ENCODE data around the gene TMEM272. TPM values are rescaled to one million over a fixed set of nuclear protein-coding genes. Genes with fewer than 3 reads are reported as not detected.

The TMEM272 gene
- total and polyA plus RNA-seq, 2 donors (not counting 3 experiments of a cell fraction or from before 2014, with no cell fraction given): not detected

DNA sequence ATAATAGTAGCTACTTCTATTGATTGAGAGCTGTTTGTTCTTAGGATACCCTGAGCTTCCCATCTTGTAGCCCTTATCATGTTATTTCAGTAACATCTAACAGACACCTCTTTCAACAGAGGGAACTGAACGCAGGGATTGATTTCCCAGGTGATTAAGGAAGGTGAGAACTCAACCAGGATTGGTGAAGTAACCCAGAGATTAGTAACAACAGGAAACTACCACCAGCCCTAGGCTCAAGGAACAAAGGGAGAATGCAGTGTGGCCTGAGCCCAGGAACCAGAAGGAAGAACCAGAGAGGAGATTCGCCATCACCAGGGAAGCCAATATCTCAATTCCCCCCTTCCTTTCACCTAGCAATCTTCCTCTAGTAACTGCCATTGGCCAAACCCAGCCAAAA lies 49.6 kb downstream of the TMEM272 start:
- Histone ChIP-seq H3K79me2 (ENCODE audit: control insufficient read depth, insufficient read depth, low read length) (no peaks in the 10 kb centered on the region), H4K20me1 (replicated peaks; ENCODE audit: control insufficient read depth, extremely low read depth, insufficient read depth, low read length) (no peaks in the 10 kb centered on the region), H2AFZ (ENCODE audit: low read depth, low read length) (no peak overlapping the region), H3K9ac (replicated peaks; ENCODE audit: extremely low read depth, insufficient read depth, low read length) (no peak overlapping the region), H3K4me3 (replicated peaks in 1 of 3; ENCODE audit: insufficient read depth in 1 of 3, low read depth in 1 of 3, low read length in 3 of 3) (no peak overlapping the region), H3K4me1 (ENCODE audit: control insufficient read depth, extremely low read depth, insufficient read depth, low read length) (peaks cover 8% of the 10 kb centered on the region), H3K27me3 (ENCODE audit: control insufficient read depth in 2 of 2, insufficient read depth in 2 of 2, low read length in 2 of 2) (no peaks in the 10 kb centered on the region), H3K36me3 (ENCODE audit: control insufficient read depth in 2 of 2, extremely low read depth in 1 of 2, insufficient read depth in 2 of 2, low read length in 2 of 2) (no peaks in the 10 kb centered on the region), H3K4me2 (ENCODE audit: insufficient read depth, low read length) (no peak overlapping the region), H3K9me3 (replicated peaks; ENCODE audit: control insufficient read depth, insufficient read depth, low read length) (no peaks in the 10 kb centered on the region), H3K9me1 (replicated peaks; ENCODE audit: control insufficient read depth, extremely low read depth, insufficient read depth, low read length) (no peaks in the 10 kb centered on the region), H3K27ac (ENCODE audit: insufficient read depth, low read depth, low read length) (no peak overlapping the region)
- BruUV-seq (replicated peaks): no TSS peak
- ChIA-PET POLR2A (interaction anchor here (1.2 kb wide), 1 partner anchor 342 kb away, joined by 4 read pairs; the partner anchor contains the start of gene INTS6), CTCF (interaction anchor here (1.0 to 4.4 kb wide), 5 partner anchors 210 to 670 kb away, joined by 3 to 61 read pairs (median 5); no protein-coding TSS in a partner anchor)
- no peak for TF ChIP-seq JUN (IDR thresholded peaks at IDR 0.05; ENCODE audit: borderline replicate concordance, insufficient read depth, insufficient read length, low read depth)
- DNase-seq (ENCODE audit: low read depth, low spot score) (no peak), FAIRE-seq (no peak)
- intact Hi-C loops (cut with micrococcal nuclease) (loop anchor here (10.0 kb wide), 1 partner anchor 571 kb away; the partner anchor contains the start of gene FAM124A), dilution Hi-C loops (cut with MboI; ENCODE audit: extremely low pct_ligation_motif_present, low sequenced_read_pairs) (no loop called here)

DNA sequence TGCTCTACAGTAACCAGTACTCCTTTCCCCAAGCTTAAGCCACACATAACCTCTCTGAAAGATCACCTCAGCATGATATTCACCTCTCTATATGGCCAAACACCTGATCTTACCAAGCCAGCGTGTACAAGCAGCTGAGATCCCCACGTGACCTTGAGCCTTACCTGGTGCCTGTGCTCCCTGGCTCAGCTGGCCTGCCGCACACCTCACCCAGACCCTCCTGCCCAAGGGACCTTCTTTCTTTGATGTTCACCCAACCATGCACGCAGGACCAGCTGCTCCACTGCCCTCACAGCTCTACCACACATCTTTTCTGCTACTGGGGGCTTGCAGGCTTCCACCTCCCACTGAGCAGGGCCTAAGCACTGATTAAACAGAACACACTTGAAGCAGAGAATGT lies 50.0 kb downstream of the TMEM272 start:
- H3K4me2 ChIP-seq (ENCODE audit: insufficient read depth, low read length): no peak overlapping the region
- TF ChIP-seq EZH2 (IDR thresholded peaks at IDR 0.05; ENCODE audit: borderline replicate concordance, low read depth, low read length, severe bottlenecking) (no peak), POLR2A (IDR thresholded peaks at IDR 0.05; ENCODE audit: low read depth, low read length) (no peak), GATA2 (IDR thresholded peaks at IDR 0.05; ENCODE audit: insufficient read depth, insufficient read length, low read depth, low read length) (no peak), FOS (IDR thresholded peaks at IDR 0.05; ENCODE audit: borderline replicate concordance, insufficient read depth, low read length) (no peak), POLR2AphosphoS5 (IDR thresholded peaks at IDR 0.05; ENCODE audit: insufficient read depth, low read depth, low read length) (no peak)
- TF ChIP-seq, protein P1, sequence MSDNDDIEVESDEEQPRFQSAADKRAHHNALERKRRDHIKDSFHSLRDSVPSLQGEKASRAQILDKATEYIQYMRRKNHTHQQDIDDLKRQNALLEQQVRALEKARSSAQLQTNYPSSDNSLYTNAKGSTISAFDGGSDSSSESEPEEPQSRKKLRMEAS (IDR thresholded peaks at IDR 0.05; ENCODE audit: insufficient read depth, insufficient read length): no peak
- H3K9me1 ChIP-seq (replicated peaks; ENCODE audit: control insufficient read depth, extremely low read depth, insufficient read depth, low read length): no peaks in the 10 kb centered on the region
- H3K79me2 ChIP-seq (ENCODE audit: control insufficient read depth, insufficient read depth, low read length): no peaks in the 10 kb centered on the region
- no peaks in the 10 kb centered on the region for H3K36me3 ChIP-seq (ENCODE audit: control insufficient read depth in 2 of 2, extremely low read depth in 1 of 2, insufficient read depth in 2 of 2, low read length in 2 of 2)
- no peaks in the 10 kb centered on the region for H3K27me3 ChIP-seq (ENCODE audit: control insufficient read depth in 2 of 2, insufficient read depth in 2 of 2, low read length in 2 of 2)
- DNase-seq (ENCODE audit: low read depth, low spot score) (no peak), FAIRE-seq (no peak)
- peaks cover 8% of the 10 kb centered on the region for H3K4me1 ChIP-seq (ENCODE audit: control insufficient read depth, extremely low read depth, insufficient read depth, low read length)
- no peak overlapping the region for H3K9ac ChIP-seq (replicated peaks; ENCODE audit: extremely low read depth, insufficient read depth, low read length)
- no peak overlapping the region for H3K4me3 ChIP-seq (replicated peaks in 1 of 3; ENCODE audit: insufficient read depth in 1 of 3, low read depth in 1 of 3, low read length in 3 of 3)
- no peak overlapping the region for H2AFZ ChIP-seq (ENCODE audit: low read depth, low read length)
- no peaks in the 10 kb centered on the region for H3K9me3 ChIP-seq (replicated peaks; ENCODE audit: control insufficient read depth, insufficient read depth, low read length)
- ChIA-PET CTCF (interaction anchor here (1.0 to 4.4 kb wide), 5 partner anchors 210 to 669 kb away, joined by 3 to 60 read pairs (median 5); no protein-coding TSS in a partner anchor), POLR2A (interaction anchor here (1.2 kb wide), 1 partner anchor 342 kb away, joined by 4 read pairs; the partner anchor contains the start of gene INTS6)
- H4K20me1 ChIP-seq (replicated peaks; ENCODE audit: control insufficient read depth, extremely low read depth, insufficient read depth, low read length): no peaks in the 10 kb centered on the region
- dilution Hi-C loops (cut with MboI; ENCODE audit: extremely low pct_ligation_motif_present, low sequenced_read_pairs): no loop called here
- no TSS peak for BruUV-seq (replicated peaks)
- no peak overlapping the region for H3K27ac ChIP-seq (ENCODE audit: insufficient read depth, low read depth, low read length)
- intact Hi-C loops (cut with micrococcal nuclease): loop anchor here (10.0 kb wide), 1 partner anchor 570 kb away; the partner anchor contains the start of gene FAM124A

All from endothelial cell of umbilical vein (primary cell).